Pulmonary artery endothelial cell (primary cell): ENCODE results near the gene USF1. TPM values are rescaled to one million over a fixed set of nuclear protein-coding genes. Genes with fewer than 3 reads are reported as not detected.

Experiments used
- DNase-seq: peaks from one replicate; pipeline ENCODE4 v3.0.0-alpha.2; 2011; ENCODE audit warnings: low read depth, low spot score
- total RNA-seq: library from RNA; depleted of rRNA; stranded (reverse); fragments of >200 nt; gene quantifications from 2 replicates; pipeline ENCODE4 v1.2.3, GENCODE V29; 2014

The USF1 gene, protein sequence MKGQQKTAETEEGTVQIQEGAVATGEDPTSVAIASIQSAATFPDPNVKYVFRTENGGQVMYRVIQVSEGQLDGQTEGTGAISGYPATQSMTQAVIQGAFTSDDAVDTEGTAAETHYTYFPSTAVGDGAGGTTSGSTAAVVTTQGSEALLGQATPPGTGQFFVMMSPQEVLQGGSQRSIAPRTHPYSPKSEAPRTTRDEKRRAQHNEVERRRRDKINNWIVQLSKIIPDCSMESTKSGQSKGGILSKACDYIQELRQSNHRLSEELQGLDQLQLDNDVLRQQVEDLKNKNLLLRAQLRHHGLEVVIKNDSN
- 95.7 and 127 TPM in 2 replicates for total RNA-seq

GRCh38 chr1:161045736-161046604, at the start of gene USF1:
Gene USF1, minus strand, starts transcription at chr1:161045977. Its CDS starts 2,702 bp downstream, at chr1:161043275.
- DNase-seq: peak; percentile 88

- DNase-seq: no peak
These were observed 49.5 kb upstream of the USF1 start for GRCh38 chr1:161095230-161095629.

DNA sequence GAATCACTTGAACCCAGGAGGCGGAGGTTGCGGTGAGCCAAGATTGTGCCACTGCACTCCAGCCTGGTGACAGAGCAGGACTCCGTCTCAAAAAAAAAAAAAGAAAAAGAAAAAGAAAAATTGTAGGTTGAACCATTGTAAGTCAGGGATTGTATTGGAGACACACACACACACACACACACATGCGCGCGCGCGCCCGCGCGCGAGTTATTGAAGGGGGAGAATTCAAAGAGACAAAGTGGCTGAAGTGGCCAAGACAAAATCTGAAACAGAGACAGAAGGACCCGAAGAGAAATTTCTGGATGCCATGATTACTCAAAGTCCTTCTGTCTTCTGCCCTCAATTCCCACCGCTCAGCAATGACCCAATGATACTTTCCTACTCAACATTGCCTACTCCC, 48.7 kb upstream of the USF1 start:
- DNase-seq: no peak

- no peak for DNase-seq
These were observed 46.8 kb upstream of the USF1 start for GRCh38 chr1:161092621-161093028.

DNA sequence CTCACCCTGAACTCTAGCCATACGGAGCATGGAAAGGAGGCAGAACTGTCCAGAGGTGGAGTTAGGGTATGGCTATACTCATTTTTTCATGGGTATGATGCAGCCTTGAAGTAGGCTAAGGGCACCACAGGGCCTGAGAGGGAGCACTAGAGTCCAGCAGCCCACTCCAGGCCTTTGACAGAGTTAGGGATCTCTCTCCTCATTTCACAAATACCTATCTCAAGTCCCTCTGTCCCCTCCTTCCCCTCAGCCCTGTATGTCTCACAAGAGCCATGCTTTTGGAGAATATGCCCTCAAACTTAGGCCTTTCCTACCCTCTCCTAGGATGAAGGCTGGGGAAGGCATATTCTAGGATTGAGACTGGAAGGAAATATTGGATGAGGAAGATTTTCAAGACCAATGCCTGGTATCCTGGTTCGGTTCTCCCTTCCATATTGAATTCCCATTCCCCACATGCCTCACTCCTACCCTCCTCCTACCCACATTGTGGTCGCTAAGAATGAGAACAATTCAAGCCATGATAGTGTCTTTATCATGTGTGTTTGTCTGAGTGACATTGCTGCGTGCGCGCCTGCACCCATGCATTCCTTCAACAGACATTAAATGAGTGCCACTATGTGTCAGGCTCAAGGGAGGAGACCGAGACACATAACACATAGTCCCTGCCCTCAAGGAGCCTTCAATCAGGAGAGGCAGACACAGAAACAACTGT, 46.2 kb upstream of the USF1 start:
- no peak for DNase-seq

GRCh38 chr1:161091093-161091492, 45.3 kb upstream of the USF1 start:
- no peak for DNase-seq

GRCh38 chr1:161090617-161091016, 44.8 kb upstream of the USF1 start:
- DNase-seq: no peak

- no peak for DNase-seq
These were observed 44.2 kb upstream of the USF1 start for GRCh38 chr1:161089938-161090337.

- DNase-seq: no peak
These were observed 43.6 kb upstream of the USF1 start, which contains the start of gene NECTIN4 for GRCh38 chr1:161089251-161089924. Gene NECTIN4, minus strand, starts transcription at chr1:161089558. Its CDS starts 262 bp downstream, at chr1:161089296.

DNA sequence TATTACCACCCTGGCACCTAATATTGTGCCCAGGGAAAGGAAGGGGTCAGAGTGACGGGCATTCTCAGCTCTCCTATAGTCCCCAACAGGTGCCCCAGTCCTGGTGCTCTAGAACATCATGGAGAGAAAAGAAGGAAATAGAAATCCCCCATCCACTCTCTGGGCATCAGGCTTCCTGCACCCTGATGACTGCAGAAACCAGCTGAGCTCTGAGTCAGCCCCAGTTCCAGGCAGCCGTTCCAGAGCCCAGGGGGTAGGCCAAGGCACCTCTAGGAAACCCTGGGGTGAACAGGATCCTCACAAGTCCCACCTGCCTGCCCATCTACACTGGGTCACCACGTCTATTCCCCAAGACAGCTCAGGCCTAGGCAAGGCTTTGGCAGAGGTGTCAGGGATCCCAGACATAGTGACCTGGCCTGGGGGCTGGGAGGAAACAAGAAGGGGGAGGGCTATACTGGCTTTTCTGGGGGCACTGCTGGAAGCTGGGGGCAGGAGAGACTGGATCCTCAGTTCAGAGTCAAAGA, 42.9 kb upstream of the USF1 start:
- DNase-seq: no peak

GRCh38 chr1:161086457-161086856, 40.7 kb upstream of the USF1 start:
- DNase-seq: no peak

DNA sequence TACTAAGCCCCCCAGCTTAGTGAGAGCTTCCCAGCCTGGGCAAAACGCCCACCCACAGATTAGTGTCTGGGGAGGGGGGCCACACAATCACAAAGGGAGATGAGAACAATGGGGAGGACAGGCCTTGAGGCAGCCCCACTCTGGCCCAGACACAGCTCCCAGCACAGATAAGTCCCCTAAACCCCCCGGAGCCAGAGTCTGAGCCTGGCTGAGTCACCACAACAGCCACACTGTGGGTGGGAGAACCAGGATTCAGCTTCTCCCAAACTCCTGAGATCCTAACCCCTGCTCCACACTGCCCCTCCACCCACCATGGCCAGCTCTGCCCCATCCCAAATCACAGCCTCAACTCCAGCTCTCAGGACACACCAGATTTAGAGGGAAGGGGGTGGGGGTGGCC, 39.4 kb upstream of the USF1 start:
- no peak for DNase-seq

GRCh38 chr1:161084597-161084988, 38.8 kb upstream of the USF1 start:
- DNase-seq: no peak

DNA sequence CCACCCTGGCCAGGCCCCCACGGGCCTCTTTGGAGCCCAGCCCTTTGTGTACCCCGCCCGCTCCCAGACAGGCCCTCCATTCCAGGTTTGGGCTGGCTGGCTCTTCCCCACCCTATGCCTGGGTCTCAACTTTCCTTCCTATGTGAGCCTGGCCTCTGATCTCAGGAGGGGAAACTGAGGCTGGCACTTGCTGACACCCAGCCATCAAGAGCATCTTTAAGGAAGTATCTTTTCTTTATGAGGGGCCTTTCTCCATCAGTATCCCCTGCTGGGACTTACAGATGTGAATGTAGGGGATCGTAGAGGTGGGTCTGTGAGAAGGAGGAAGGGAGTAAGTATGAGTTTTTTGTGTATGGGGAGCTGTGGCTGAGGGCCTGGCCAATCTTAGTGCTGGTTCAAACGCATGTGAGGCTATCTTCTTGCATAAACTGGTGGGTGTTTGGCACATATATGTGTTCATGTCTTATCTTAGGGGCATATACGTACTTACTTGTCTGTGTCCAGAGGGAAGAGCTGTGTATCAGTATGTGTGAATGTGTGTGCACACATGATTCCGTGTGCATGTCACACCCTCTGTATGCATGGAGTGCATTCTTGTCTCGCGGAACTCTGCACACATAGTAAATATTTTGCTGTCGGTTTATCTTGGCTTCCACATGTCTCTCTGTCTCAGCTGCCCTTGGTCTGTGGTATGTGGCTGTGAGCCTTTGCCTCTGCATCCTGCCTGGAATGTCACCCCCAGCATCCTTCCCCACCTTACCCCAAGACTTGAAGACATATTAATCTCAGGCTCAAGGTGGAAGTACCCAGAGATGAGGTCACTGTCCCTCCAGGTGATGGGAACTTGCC, 38.2 kb upstream of the USF1 start:
- DNase-seq: no peak

- DNase-seq: no peak
These were observed 37.4 kb upstream of the USF1 start for GRCh38 chr1:161082996-161083747.

DNA sequence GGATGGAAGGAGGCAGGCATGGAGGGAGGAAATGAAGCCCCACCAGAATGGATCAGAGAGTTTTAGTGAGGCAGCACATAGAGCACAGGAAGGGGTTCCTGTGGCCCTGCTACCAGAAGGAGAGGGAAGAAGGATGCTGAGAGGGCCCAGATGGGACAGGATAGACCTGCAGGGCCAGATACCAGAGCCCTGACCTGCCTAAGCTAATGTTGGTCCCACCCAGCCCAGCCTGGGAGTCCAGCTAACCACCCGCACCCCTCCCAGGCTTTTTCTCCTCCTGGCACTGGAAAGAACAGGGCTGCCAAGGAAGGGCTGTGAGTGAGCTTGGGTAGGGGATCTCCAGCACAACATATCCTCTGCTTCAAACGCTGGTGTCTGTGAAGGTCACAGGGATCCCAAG, 36.7 kb upstream of the USF1 start:
- no peak for DNase-seq

DNA sequence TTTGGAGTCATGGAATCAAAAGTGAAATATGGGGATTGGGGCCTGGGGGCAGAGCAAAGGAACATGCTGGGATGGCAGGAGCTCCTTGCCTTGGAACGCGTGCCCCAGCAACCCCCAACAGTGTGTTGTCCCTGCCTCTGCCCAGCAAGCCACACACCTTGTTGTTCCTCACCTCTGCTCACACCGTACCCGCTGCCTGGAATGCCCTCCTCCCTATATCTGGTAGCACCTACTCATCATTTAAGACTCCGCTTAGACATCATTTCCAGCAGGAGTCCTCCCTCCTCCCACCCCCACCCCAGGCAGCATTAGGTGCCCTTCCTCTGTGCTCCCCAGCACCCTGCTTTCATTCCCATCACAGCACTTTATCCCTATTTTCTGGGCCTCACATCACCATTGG, 35.7 kb upstream of the USF1 start:
- DNase-seq: no peak

- DNase-seq: no peak
These were observed 34.9 kb upstream of the USF1 start for GRCh38 chr1:161080441-161081405.
